ENCODE measurements around the gene COL4A6. TPM values are rescaled to one million over a fixed set of nuclear protein-coding genes. Genes with fewer than 3 reads are reported as not detected.

The COL4A6 gene
- total and polyA plus RNA-seq, 8 donors: 0.58 to 30.8 (median 9.0) TPM

GRCh38 chrX:108473979-108474378 lies 35.8 kb upstream of the COL4A6 start:
- no peak for DNase-seq
- H3K27ac ChIP-seq: no peak overlapping the region

GRCh38 chrX:108468486-108468885 lies 30.3 kb upstream of the COL4A6 start:
- WGBS, 5 donors: 43 to 90% (median 72%) methylated on average over 1 of the region's 1 CpG
- no peaks in the 10 kb centered on the region for H3K36me3 ChIP-seq
- intact Hi-C loops (cut with DNase I; ENCODE audit: low total_unique reads): no loop called here

More at GRCh38 chrX:108473979-108474378, 35.8 kb upstream of the COL4A6 start:
- intact Hi-C loops (cut with DNase I; ENCODE audit: low total_unique reads): no loop called here
- H3K27me3 ChIP-seq: no peaks in the 10 kb centered on the region
- H3K9me3 ChIP-seq: peaks cover 0 to 12% (median 4%) of the 10 kb centered on the region in 4 donors
- H3K4me3 ChIP-seq: no peak overlapping the region
- H3K36me3 ChIP-seq: no peaks in the 10 kb centered on the region
- no peaks in the 10 kb centered on the region for H3K4me1 ChIP-seq
- no peak for TF ChIP-seq EP300 (IDR thresholded peaks at IDR 0.05)
- no peak for TF ChIP-seq CTCF (IDR thresholded peaks at IDR 0.05)
- no peak for TF ChIP-seq POLR2AphosphoS5 (IDR thresholded peaks at IDR 0.05)
- TF ChIP-seq POLR2A (IDR thresholded peaks at IDR 0.05): no peak

GRCh38 chrX:108464604-108465003 lies 26.4 kb upstream of the COL4A6 start:
- no peaks in the 10 kb centered on the region for H3K36me3 ChIP-seq
- WGBS, 5 donors: 65 to 93% (median 87%) methylated on average over 3 of the region's 3 CpGs
- no peaks in the 10 kb centered on the region for H3K27me3 ChIP-seq
- H3K27ac ChIP-seq: no peak overlapping the region
- TF ChIP-seq POLR2AphosphoS5 (IDR thresholded peaks at IDR 0.05): no peak
- no peak for TF ChIP-seq POLR2A (IDR thresholded peaks at IDR 0.05)
- no peak for TF ChIP-seq CTCF (IDR thresholded peaks at IDR 0.05)
- TF ChIP-seq EP300 (IDR thresholded peaks at IDR 0.05): no peak
- DNase-seq: no peak
- intact Hi-C loops (cut with DNase I; ENCODE audit: low total_unique reads): no loop called here
- H3K4me3 ChIP-seq: no peak overlapping the region
- H3K9me3 ChIP-seq: no peaks in the 10 kb centered on the region
- H3K4me1 ChIP-seq: no peaks in the 10 kb centered on the region

More at GRCh38 chrX:108468486-108468885, 30.3 kb upstream of the COL4A6 start:
- Histone ChIP-seq H3K27me3 (no peaks in the 10 kb centered on the region), H3K4me3 (no peak overlapping the region), H3K27ac (no peak overlapping the region), H3K4me1 (no peaks in the 10 kb centered on the region), H3K9me3 (peaks cover 0 to 7% (median 0%) of the 10 kb centered on the region in 4 donors)
- no peak for DNase-seq
- TF ChIP-seq CTCF (IDR thresholded peaks at IDR 0.05): no peak
- no peak for TF ChIP-seq POLR2AphosphoS5 (IDR thresholded peaks at IDR 0.05)
- TF ChIP-seq POLR2A (IDR thresholded peaks at IDR 0.05): no peak
- TF ChIP-seq EP300 (IDR thresholded peaks at IDR 0.05): no peak

GRCh38 chrX:108456971-108457477 lies 18.8 kb upstream of the COL4A6 start:
- no peaks in the 10 kb centered on the region for H3K9me3 ChIP-seq
- H3K4me3 ChIP-seq: no peak overlapping the region
- 45 to 72% (median 54%) methylated on average over 4 of the region's 4 CpGs for WGBS, 5 donors
- TF ChIP-seq CTCF (IDR thresholded peaks at IDR 0.05) (no peak), EP300 (IDR thresholded peaks at IDR 0.05) (no peak), POLR2A (IDR thresholded peaks at IDR 0.05) (no peak), POLR2AphosphoS5 (IDR thresholded peaks at IDR 0.05) (no peak)
- intact Hi-C loops (cut with DNase I; ENCODE audit: low total_unique reads): no loop called here
- no peak for DNase-seq
- H3K4me1 ChIP-seq: no peaks in the 10 kb centered on the region
- no peaks in the 10 kb centered on the region for H3K36me3 ChIP-seq
- no peaks in the 10 kb centered on the region for H3K27me3 ChIP-seq
- H3K27ac ChIP-seq: no peak overlapping the region
